Hindlimb muscle (tissue), 1 donor: ENCODE results near the gene RFLNA. TPM values are rescaled to one million over a fixed set of nuclear protein-coding genes. Genes with fewer than 3 reads are reported as not detected.
"Not testable (repeated sequence)": the region's sequence is repeated elsewhere in the genome, so short reads cannot be mapped to it uniquely, and the experiment has no call there.

Experiments
- DNase-seq: peaks from one replicate; pipeline ENCODE4 v3.0.0-alpha.2; 2013
- polyA plus RNA-seq: library from polyadenylated mRNA; unstranded; fragments of 120-200 nt; gene quantifications from one replicate; pipeline ENCODE4 v1.2.1, GENCODE V29; 2013; ENCODE audit not compliant: insufficient read length

RFLNA gene
- polyA plus RNA-seq, 1 donor, result 6.9 TPM

DNA sequence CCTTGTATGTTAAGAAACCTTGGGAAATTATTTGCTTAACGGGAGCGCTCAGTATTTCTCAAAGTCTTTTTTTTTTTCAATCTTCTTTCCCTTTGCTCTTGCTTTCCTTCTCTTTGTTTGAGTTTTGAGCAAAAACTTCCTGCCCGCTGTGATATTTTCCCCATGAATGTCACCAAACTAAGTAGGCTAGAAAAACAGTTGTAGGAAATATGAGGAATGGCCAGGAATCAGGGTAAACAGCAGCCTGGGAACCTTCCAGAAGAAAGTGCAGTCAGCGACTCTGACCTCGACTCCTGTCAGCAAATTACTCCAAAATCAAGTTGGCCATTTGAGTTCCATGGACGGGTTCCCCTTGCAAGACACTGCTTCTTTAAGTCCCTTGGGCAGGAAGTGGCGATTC lies 11.6 kb upstream of the RFLNA start:
- no peak for DNase-seq

GRCh38 chr12:124284368-124284767 lies 10.5 kb upstream of the RFLNA start:
- DNase-seq, result no peak

DNA sequence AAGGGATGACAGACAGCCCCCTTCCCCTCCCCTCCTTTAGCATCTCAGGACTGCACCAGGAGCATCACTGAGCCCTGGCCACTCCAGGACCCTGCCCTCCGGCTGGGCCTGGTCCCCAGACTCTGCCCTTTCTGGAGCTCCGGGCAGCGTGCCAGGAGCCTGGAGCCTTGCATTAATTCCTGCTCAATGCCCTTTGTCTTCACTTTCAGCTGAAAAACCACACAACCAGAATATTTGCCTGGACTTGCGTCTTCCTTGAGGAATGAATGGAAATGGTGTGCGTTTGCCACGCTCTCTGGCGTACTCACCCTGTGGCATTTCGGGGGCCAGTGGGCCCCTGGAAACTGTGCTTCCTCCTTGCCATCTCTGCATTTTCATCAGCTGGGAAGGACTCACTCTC lies 8.5 kb upstream of the RFLNA start:
- DNase-seq, result no peak

- no peak for DNase-seq
Observed at GRCh38 chr12:124286971-124287370, 7.9 kb upstream of the RFLNA start.

- no peak for DNase-seq
Observed at GRCh38 chr12:124289634-124290600, 5.0 kb upstream of the RFLNA start.

GRCh38 chr12:124292385-124292784 lies 2.5 kb upstream of the RFLNA start:
- DNase-seq, result no peak

DNA sequence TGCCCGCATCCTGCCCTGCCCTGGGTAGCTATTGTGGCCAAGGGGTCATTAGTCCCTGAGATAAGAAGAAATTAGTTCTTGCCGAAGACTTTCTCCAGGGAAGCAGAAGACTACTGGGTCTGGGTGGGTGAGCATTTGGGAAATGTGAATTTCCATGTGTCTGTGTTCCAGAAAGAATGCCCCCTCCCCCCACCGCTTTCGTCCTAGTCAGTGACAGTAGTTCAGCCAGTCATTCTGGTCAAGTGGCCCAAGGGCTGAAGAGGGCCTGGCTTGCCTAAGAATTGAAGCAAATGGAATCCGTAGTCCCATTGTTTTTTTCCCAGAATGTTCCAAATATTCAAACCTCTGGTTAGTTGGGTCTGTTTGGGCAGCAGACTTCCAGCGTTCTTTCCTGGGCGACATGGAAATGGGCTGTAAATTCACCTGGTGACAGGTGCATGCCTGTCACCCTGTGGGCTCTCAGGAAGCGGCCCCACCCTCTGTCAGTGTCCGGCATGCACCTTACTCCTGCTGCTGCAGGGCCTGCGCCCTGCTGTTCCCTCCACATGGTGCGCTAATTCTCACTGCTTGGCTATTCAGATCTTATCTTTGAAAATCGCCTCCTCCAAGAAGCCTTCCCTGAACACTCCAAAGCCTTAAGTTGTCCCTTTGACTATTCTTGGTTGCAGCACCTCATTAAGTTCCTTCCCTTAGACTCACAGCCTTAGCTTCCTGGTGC lies 1.4 kb upstream of the RFLNA start:
- no peak for DNase-seq

DNA sequence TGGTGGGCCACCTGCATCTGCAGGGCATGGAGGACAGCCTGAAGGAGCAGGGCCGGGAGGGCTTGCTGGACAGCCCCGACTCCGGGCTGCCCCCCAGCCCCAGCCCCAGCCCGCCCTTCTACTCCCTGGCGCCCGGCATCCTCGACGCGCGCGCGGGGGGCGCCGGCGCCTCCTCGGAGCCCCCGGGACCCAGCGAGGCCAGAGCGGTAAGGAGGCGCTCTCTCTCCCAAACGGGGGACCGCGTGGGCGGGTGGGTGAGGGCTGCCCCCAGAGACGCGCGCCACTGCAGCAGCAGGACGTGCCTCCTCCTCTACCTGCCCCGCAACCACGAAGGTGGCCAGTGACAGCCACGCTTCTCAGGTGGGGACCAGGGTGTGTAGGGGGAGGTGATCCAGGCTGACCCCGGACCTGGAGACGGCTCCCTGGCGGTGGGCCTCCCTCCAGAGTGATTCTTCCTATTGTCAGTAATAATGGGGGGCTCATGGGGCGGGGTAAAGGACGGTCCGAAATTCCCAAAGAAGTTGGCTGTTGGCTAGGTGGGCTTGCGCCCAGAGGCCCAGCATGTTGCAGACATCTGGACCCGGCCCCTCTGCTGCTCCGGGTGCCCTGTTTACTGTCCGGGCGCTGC lies 652 bp downstream of the RFLNA start:
- DNase-seq, result no peak

DNA sequence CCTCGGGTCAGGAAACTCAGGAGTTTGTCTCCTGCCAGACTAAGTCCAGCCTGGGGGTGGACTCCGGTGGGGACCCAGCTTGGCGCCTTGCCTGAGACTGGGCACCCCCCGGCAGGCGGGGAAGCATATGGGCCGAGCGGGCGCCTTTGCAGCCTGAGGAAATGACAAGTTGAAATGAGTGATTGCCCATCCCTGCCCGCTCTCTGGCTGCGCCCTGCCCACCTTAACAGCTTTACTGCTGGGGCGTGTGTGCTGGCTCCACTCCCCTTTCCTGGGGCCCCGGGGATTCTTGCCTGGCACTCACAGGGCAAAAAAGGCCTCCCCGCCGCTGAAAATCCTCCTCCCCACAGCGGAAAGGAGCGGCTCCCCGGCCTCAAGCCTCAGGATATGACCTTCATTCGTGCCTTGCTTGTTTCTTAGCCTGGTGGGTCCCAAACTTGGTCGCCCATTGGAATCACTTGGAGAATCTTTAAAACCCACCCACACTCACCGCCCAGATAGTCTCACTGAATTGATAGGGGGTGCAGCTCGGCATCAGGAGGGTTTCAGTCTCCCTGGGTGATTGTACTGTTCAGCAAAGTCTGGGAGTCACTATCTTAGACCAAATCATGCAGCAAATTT lies 1.5 kb downstream of the RFLNA start:
- DNase-seq, result no peak

DNA sequence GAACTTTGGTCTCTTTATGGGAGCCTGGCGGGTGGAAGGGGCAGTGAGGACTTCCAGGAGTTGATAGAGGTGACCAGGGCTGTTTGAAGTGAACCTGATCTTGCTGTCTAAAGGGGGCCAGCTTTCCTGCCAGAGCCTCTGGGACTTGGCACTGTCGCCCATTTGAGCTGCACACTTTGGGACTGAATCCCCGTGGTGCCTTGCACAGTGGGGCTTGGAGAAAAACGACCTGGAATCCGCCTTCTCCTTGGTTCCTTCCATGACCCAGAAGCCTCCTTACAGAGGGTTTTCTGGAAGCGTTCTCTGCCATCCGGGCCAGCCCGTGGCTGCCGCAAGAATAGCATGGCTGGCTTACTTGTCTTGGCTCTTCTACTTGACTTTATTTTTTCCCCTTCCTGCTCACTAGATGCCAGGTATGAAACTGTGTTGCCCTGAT lies 2.0 kb downstream of the RFLNA start:
- no peak for DNase-seq

DNA sequence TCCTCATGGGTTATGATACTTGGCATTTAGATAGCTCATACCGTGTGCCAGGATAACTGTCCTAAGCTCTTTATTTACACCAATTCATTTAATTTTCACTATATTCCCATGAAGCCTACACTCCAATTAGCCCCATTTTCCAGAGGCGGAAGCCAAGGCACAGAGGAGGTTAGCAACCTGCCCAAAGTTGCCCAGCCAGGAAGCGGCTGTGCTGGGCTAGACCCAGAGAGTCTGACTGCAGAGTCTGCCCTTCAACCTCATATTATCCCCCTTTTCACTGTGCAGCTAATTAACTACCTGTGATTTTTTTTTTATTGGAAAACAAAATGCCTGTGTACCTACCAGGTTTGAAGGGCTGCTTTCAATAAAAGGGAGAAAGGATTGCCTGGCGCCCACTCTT lies 2.5 kb downstream of the RFLNA start:
- DNase-seq, result no peak

DNA sequence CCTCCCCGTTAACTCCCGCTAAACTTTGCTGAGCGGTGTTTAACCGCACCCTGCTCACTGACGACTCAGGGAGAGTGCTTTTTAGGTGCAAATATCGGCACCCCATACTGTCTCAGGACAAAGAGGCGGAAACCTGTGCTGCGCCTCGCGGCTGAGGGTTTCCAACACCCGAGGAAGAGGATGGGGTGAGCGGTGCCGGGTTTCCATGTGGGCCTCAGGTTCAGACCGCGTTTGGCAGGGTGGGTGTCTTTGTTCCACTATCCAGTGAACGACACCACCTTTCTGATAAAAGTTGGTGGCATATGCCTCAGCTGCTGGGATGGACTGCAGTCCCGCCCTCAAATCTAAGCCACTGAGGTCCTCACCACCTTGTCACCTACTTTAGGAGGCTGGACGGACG lies 3.0 kb downstream of the RFLNA start:
- DNase-seq, result no peak

- no peak for DNase-seq
Observed at GRCh38 chr12:124298685-124299410, 4.0 kb downstream of the RFLNA start.

- DNase-seq, result no peak
Observed at GRCh38 chr12:124299628-124300388, 4.9 kb downstream of the RFLNA start.

- DNase-seq, result not testable (repeated sequence)
Observed at GRCh38 chr12:124300657-124301056, 5.8 kb downstream of the RFLNA start.

- no peak for DNase-seq
Observed at GRCh38 chr12:124301084-124301654, 6.3 kb downstream of the RFLNA start.

DNA sequence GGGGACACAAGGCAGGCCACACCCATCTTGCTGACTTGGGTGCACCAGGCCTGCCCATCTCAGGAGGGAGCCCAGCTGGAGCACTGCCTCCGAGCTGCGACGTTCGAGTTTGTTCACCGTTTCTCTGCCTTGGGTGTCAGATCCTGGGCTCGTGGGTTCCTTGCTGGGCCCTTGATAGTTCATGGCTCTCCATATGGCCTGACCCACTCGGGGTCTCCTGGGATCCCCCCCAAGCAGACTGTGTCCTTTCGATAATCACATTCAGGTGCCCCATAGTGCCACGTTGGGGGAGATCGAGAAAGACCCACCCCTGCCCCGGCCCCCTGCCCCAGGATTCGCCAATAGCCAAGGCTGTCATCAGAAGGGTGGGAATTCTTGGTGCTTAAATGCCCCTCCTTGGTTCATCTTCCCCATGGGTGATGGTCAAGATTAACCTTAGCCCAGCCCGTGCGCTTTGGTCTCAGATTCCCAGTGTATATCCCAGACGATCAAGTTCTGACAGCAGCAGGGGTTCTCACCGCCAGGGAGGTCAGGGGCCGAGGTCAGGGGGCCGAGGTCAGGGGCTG lies 7.4 kb downstream of the RFLNA start:
- no peak for DNase-seq

DNA sequence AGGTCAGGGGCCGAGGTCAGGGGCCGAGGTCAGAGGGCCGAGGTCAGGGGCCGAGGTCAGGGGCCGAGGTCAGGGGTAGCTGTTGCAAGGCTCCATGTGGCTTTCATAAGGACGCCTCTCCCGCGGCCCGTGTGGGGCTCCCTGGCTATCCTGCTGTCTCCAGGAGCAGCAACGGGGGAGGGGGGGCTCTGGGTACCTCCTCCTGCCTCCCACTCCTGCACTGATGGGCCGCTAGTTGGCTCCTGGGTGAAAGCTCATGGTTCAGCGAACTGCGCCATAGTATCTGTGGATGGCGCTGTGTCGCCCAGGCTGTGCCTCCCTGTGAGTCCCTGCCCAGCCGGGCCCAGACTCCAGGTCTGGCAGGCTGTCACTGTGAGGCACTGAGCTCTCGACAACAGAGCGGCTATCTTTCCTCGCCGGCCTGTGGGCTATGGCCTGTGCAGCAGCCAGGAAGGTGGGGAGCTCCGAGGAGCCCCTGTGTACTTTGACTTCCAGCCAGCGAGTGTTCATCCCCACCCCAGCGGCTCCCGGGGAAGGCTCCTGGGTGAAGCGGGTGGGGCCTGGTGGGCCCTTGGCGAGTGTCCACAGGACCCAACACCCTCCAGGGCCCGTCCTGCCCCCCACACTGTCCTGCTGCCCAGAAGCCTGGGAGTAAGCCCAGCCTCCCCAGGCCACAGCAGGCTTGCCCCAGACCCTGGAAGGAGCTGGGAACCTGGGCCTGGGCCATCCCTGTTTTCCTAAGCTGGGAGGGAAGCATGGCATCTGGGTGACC lies 8.1 kb downstream of the RFLNA start:
- DNase-seq, result no peak

DNA sequence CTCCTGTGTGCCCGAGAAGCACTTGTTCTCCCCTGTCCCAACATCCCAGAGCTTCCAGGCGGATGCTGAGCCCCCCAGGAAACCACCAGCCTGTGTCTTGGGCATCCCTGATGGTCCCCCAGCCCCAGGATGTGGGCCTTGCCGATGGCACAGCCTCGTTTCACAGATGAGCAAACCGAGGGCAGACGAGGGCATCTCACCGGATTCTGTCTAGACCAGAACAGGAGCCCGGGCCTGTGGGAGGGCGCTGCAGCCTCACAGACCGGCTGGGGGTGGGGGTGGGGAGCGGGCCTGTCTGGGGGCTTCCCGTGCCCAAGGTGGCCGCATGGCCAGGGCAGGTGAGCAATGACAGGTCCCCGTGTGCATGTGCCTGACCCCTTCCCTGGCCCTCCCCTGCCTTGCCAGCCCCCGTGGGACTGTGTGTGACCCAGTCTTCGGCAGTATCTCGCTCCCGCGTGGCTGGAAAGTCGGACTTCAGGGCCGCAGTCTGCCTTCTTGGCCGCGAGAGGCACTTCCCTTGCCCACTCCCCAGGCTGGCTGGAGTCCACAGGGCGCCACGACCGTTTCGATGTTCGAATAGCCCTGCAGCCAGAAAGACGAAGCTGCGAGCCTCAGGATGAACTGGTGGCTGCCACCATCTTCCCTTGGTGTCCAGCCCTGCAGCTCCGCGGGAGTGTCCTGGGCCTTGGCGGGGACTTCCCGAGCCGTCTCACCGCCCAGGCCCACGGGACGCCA lies 8.9 kb downstream of the RFLNA start:
- no peak for DNase-seq
